ENCODE data around the gene C8G. TPM values are rescaled to one million over a fixed set of nuclear protein-coding genes. Genes with fewer than 3 reads are reported as not detected.

The C8G gene
- total RNA-seq, 4 donors from 2014 or later = 1.7 to 5.2 TPM; not detected in 2

- Histone ChIP-seq H3K4me3 (no peak overlapping the region), H3K36me3 (no peaks in the 10 kb centered on the region), H3K4me1 (no peaks in the 10 kb centered on the region), H3K27ac (no peak overlapping the region), H3K9me3 (no peaks in the 10 kb centered on the region), H3K27me3 (no peaks in the 10 kb centered on the region)
- intact Hi-C loops (cut with DNase I; ENCODE audit: low total_unique reads) = no loop called here
- DNase-seq (no peak), ATAC-seq (no peak)
- TF ChIP-seq POLR2A (IDR thresholded peaks at IDR 0.05) = no peak
- TF ChIP-seq CTCF (IDR thresholded peaks at IDR 0.05 in 4 of 5, conservative IDR thresholded peaks at IDR 0.05 in 1 of 5) = no peak
- in situ Hi-C loops (cut with MboI; ENCODE audit: low sequenced_read_pairs in 4 of 4) = no loop called here
Measured at GRCh38 chr9:136955943-136956335, 10.9 kb downstream of the C8G start.

- no peaks in the 10 kb centered on the region for H3K4me1 ChIP-seq
- no peak for TF ChIP-seq CTCF (IDR thresholded peaks at IDR 0.05 in 4 of 5, conservative IDR thresholded peaks at IDR 0.05 in 1 of 5)
- TF ChIP-seq POLR2A (IDR thresholded peaks at IDR 0.05) = no peak
- no peaks in the 10 kb centered on the region for H3K27me3 ChIP-seq
- intact Hi-C loops (cut with DNase I; ENCODE audit: low total_unique reads) (no loop called here), in situ Hi-C loops (cut with MboI; ENCODE audit: low sequenced_read_pairs in 4 of 4) (no loop called here)
- no peak overlapping the region for H3K27ac ChIP-seq
- no peaks in the 10 kb centered on the region for H3K9me3 ChIP-seq
- no peak for ATAC-seq
- H3K4me3 ChIP-seq = no peak overlapping the region
- no peaks in the 10 kb centered on the region for H3K36me3 ChIP-seq
- DNase-seq = no peak
Measured at GRCh38 chr9:136956604-136957003, 11.6 kb downstream of the C8G start.

GRCh38 chr9:136957461-136957860, 12.4 kb downstream of the C8G start:
- TF ChIP-seq POLR2A (IDR thresholded peaks at IDR 0.05) (no peak), CTCF (IDR thresholded peaks at IDR 0.05 in 4 of 5, conservative IDR thresholded peaks at IDR 0.05 in 1 of 5) (no peak)
- H3K27me3 ChIP-seq = no peaks in the 10 kb centered on the region
- no peak for DNase-seq
- in situ Hi-C loops (cut with MboI; ENCODE audit: low sequenced_read_pairs in 4 of 4) (no loop called here), intact Hi-C loops (cut with DNase I; ENCODE audit: low total_unique reads) (no loop called here)
- no peak for ATAC-seq
- no peak overlapping the region for H3K27ac ChIP-seq
- H3K36me3 ChIP-seq = no peaks in the 10 kb centered on the region
- H3K4me3 ChIP-seq = no peak overlapping the region
- H3K4me1 ChIP-seq = no peaks in the 10 kb centered on the region
- no peaks in the 10 kb centered on the region for H3K9me3 ChIP-seq

GRCh38 chr9:136957901-136958300, 12.9 kb downstream of the C8G start:
- Histone ChIP-seq H3K4me3 (no peak overlapping the region), H3K27me3 (no peaks in the 10 kb centered on the region), H3K9me3 (no peaks in the 10 kb centered on the region), H3K36me3 (no peaks in the 10 kb centered on the region), H3K4me1 (no peaks in the 10 kb centered on the region), H3K27ac (no peak overlapping the region)
- ATAC-seq = no peak
- in situ Hi-C loops (cut with MboI; ENCODE audit: low sequenced_read_pairs in 4 of 4) (no loop called here), intact Hi-C loops (cut with DNase I; ENCODE audit: low total_unique reads) (no loop called here)
- DNase-seq = no peak
- no peak for TF ChIP-seq CTCF (IDR thresholded peaks at IDR 0.05 in 4 of 5, conservative IDR thresholded peaks at IDR 0.05 in 1 of 5)
- TF ChIP-seq POLR2A (IDR thresholded peaks at IDR 0.05) = no peak

- no peak overlapping the region for H3K27ac ChIP-seq
- H3K36me3 ChIP-seq = no peaks in the 10 kb centered on the region
- no peaks in the 10 kb centered on the region for H3K4me1 ChIP-seq
- DNase-seq (no peak), ATAC-seq (no peak)
- no peaks in the 10 kb centered on the region for H3K27me3 ChIP-seq
- H3K4me3 ChIP-seq = no peak overlapping the region
- no peak for TF ChIP-seq CTCF (IDR thresholded peaks at IDR 0.05 in 4 of 5, conservative IDR thresholded peaks at IDR 0.05 in 1 of 5)
- TF ChIP-seq POLR2A (IDR thresholded peaks at IDR 0.05) = no peak
- intact Hi-C loops (cut with DNase I; ENCODE audit: low total_unique reads) (no loop called here), in situ Hi-C loops (cut with MboI; ENCODE audit: low sequenced_read_pairs in 4 of 4) (no loop called here)
- no peaks in the 10 kb centered on the region for H3K9me3 ChIP-seq
Measured at GRCh38 chr9:136958473-136958872, 13.4 kb downstream of the C8G start.
